PFSK-1 (cell line): ENCODE measurements around the gene ZNF280B. TPM values are rescaled to one million over a fixed set of nuclear protein-coding genes. Genes with fewer than 3 reads are reported as not detected.

Experiments
- FOXP2 ChIP-seq: optimal IDR thresholded peaks from 2 replicates; pipeline ENCODE3; 2011; ENCODE audit warnings: borderline replicate concordance, control low read depth, inconsistent platforms; ENCODE audit not compliant: insufficient read depth; ENCODE audit errors: extremely low read length, extremely low read depth
- POLR2AphosphoS5 ChIP-seq: IDR thresholded peaks from 2 replicates; pipeline ENCODE4 v1.6.1; 2012; ENCODE audit warnings: low read depth, mild to moderate bottlenecking, control low read depth, low read length, moderate library complexity
- REST ChIP-seq, 2 experiments: IDR thresholded peaks; 2 replicates each; pipeline versions ENCODE4 v1.6.1 to v1.8.0; 2011 to 2012; ENCODE audit warnings: low read depth in 2 of 2, low read length in 2 of 2, control low read depth in 1 of 2, inconsistent platforms in 1 of 2, mild to moderate bottlenecking in 1 of 2, moderate library complexity in 1 of 2; ENCODE audit not compliant: insufficient read depth in 1 of 2
- SIN3A ChIP-seq: IDR thresholded peaks from 2 replicates; pipeline ENCODE4 v1.6.1; 2012; ENCODE audit warnings: mild to moderate bottlenecking, low read length, moderate library complexity, borderline replicate concordance; ENCODE audit not compliant: insufficient read depth
- TAF1 ChIP-seq: IDR thresholded peaks from 2 replicates; pipeline ENCODE4 v1.6.1; 2012; ENCODE audit warnings: low read length, control low read depth, borderline replicate concordance; ENCODE audit not compliant: insufficient read depth
- polyA plus RNA-seq: library from polyadenylated mRNA; unstranded; fragments of >200 nt; gene quantifications from one replicate; pipeline ENCODE4 v1.2.1, GENCODE V29; 2012; ENCODE audit warnings: low read depth, missing spikeins; ENCODE audit not compliant: insufficient read length

The ZNF280B gene
- 1.5 TPM for polyA plus RNA-seq

DNA sequence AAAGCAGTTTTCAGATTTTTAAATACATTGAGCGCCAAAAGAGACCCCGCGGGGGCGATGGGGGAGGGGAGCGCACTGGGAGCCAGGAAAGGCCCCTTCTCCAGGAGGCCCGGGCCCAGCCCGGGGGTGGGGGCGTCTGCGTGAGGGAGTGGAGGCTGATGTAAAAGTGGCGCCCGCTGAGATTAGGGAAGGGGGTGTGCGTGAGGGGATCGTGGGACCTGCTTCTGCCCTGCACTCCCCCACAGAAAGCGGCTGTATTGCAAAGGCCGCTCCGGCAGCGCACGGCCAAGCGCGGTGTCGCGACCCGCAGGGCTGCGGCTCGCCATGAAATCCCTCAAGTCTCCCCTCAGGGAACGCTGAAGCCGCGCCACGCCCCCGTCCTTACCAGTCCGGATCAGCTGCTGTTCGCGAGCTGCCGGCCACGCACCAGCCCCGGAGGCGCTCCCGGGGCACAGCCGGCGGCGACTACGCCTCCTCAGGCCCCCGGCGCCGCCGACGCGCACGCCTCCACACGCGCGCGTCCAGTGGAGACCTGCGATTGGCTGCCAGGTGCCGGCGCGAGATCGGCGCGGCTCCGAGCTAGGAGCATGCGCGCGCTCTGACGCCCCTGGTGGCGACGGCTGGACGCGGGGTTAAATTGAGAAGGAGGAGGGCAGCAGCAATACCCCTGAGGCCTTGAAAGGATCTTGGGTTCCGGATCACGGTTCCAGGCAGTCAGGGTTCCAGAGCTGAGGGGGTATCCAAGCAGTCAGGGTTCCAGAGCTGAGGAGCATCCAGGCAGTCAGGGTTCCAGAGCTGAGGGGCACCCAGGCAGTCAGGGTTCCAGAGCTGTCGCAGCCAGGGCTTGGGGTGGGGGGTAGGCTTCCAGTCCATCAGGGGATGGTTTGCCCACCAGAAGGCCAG is at the start of gene ZNF280B:
Gene ZNF280B, minus strand, starts transcription at position 469 of the 903 bp plus-strand sequence. CDS start 19,344 bp downstream, outside the sequence.
- TF ChIP-seq SIN3A (no peak), TAF1 (no peak), POLR2AphosphoS5 (no peak), FOXP2 (no peak), REST (IDR thresholded peaks at IDR 0.05; ENCODE audit: insufficient read depth in 1 of 2, low read depth in 2 of 2, low read length in 2 of 2) (no peak)

- no peak for TF ChIP-seq REST (IDR thresholded peaks at IDR 0.05; ENCODE audit: insufficient read depth in 1 of 2, low read depth in 2 of 2, low read length in 2 of 2)
- TF ChIP-seq SIN3A, result no peak
- TF ChIP-seq POLR2AphosphoS5, result no peak
- TF ChIP-seq TAF1, result no peak
- no peak for TF ChIP-seq FOXP2
Measured at GRCh38 chr22:22556995-22557925, 48.7 kb upstream of the ZNF280B start.

DNA sequence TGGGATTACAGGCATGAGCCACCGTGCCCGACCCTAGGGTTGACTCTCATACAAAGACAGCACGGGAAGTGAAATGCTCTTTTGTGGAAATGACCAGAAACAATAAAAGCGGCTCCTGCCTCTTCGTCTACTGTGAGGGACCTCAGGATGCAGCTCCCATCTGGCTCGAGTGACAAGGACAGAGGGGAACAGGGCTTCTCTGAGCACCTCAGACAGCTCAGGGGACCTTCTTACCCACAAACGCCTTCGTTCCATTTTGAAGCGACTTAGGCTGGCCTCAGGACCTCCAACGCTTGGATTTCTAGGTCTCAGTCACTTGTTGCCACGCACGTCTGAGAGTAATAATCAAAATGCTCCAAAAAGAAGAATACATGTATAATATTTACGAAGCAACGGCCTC is 48.0 kb upstream of the ZNF280B start:
- TF ChIP-seq SIN3A, result no peak
- TF ChIP-seq REST (IDR thresholded peaks at IDR 0.05; ENCODE audit: insufficient read depth in 1 of 2, low read depth in 2 of 2, low read length in 2 of 2), result no peak
- no peak for TF ChIP-seq TAF1
- TF ChIP-seq FOXP2, result no peak
- TF ChIP-seq POLR2AphosphoS5, result no peak

- TF ChIP-seq POLR2AphosphoS5 (no peak), FOXP2 (no peak), REST (IDR thresholded peaks at IDR 0.05; ENCODE audit: insufficient read depth in 1 of 2, low read depth in 2 of 2, low read length in 2 of 2) (no peak), TAF1 (no peak), SIN3A (no peak)
Measured at GRCh38 chr22:22555596-22555995, 47.1 kb upstream of the ZNF280B start.
